H1 (cell line): ENCODE data around the gene SELPLG. TPM values are rescaled to one million over a fixed set of nuclear protein-coding genes. Genes with fewer than 3 reads are reported as not detected.

Experiments
- CTCF ChIA-PET: fragments of 300-600 bp; sonication (Branson Sonifier 250); formaldehyde crosslinking; loops from one replicate; lab custom pipeline; 2021; ENCODE audit not compliant: partially characterized antibody; lab: Charles Lee
- POLR2A ChIA-PET: fragments of 300-600 bp; sonication (Branson Sonifier 250); formaldehyde crosslinking; loops from one replicate; lab custom pipeline; 2021; ENCODE audit warnings: inconsistent platforms; ENCODE audit not compliant: partially characterized antibody; lab: Charles Lee
- DNase-seq, 2 experiments: peaks; one replicate each; pipeline versions ENCODE4 v3.0.0 to v3.0.0-alpha.2; 2010 to 2022; ENCODE audit warnings: low spot score in 2 of 2, low read depth in 1 of 2, mixed read lengths in 1 of 2
- FAIRE-seq: peaks from 2 replicates; lab custom pipeline; 2011; peaks lifted over from hg19 to GRCh38; lab: Jason Lieb, UNC
- H2AFZ ChIP-seq: 2 replicates; pipeline ENCODE4 v1.8.1; 2012; ENCODE audit warnings: low read length, inconsistent platforms
- H2AK5ac ChIP-seq: 2 replicates; pipeline ENCODE4 v1.6.1; 2013; ENCODE audit warnings: low read depth, low read length
- H2BK120ac ChIP-seq: replicated peaks from 2 replicates; pipeline ENCODE3; 2013; ENCODE audit warnings: low read depth, low read length, inconsistent platforms
- H2BK12ac ChIP-seq: 2 replicates; pipeline ENCODE4 v1.6.1; 2013; ENCODE audit warnings: low read depth, low read length
- H2BK15ac ChIP-seq: 2 replicates; pipeline ENCODE4 v1.6.1; 2013; ENCODE audit warnings: low read length
- H2BK20ac ChIP-seq: 2 replicates; pipeline ENCODE4 v1.6.1; 2013; ENCODE audit warnings: low read length
- H2BK5ac ChIP-seq: 2 replicates; pipeline ENCODE4 v1.6.1; 2013; ENCODE audit warnings: low read depth, low read length
- H3K14ac ChIP-seq: 2 replicates; pipeline ENCODE4 v1.6.1; 2013; ENCODE audit warnings: inconsistent platforms; ENCODE audit not compliant: insufficient read length
- H3K18ac ChIP-seq: 2 replicates; pipeline ENCODE4 v1.6.1; 2013; ENCODE audit warnings: low read length; ENCODE audit errors: extremely low read depth
- H3K23ac ChIP-seq: 2 replicates; pipeline ENCODE4 v1.6.1; 2013; ENCODE audit warnings: inconsistent platforms; ENCODE audit not compliant: insufficient read length
- H3K23me2 ChIP-seq: 2 replicates; pipeline ENCODE4 v1.6.1; 2013; ENCODE audit warnings: low read depth, low read length
- H3K27ac ChIP-seq: 2 replicates; pipeline ENCODE4 v1.6.1; 2011; ENCODE audit warnings: low read depth, low read length, inconsistent platforms
- H3K27me3 ChIP-seq, 4 experiments: replicated peaks in 1 of 4; 1 replicate in 1 of 4; 2 replicates in 3 of 4; pipeline versions ENCODE4 v1.6.1 to v1.8.1; 2011 to 2013; ENCODE audit warnings: low read length in 3 of 4, mild to moderate bottlenecking in 3 of 4, inconsistent platforms in 2 of 4, mixed read lengths in 2 of 4, moderate library complexity in 1 of 4; ENCODE audit not compliant: control insufficient read depth in 3 of 4, insufficient read depth in 3 of 4; ENCODE audit errors: extremely low read depth in 1 of 4
- H3K36me3 ChIP-seq, 4 experiments: 2 replicates each; pipeline versions ENCODE4 v1.6.1 to v1.8.1; 2011 to 2013; ENCODE audit warnings: mild to moderate bottlenecking in 4 of 4, low read length in 3 of 4, moderate library complexity in 2 of 4, control low read depth in 1 of 4, inconsistent platforms in 1 of 4; ENCODE audit not compliant: insufficient read depth in 4 of 4, control insufficient read depth in 2 of 4
- H3K4ac ChIP-seq: replicated peaks from 2 replicates; pipeline ENCODE3; 2013; ENCODE audit warnings: low read length, low read depth, mixed read lengths, inconsistent platforms; ENCODE audit not compliant: insufficient read length
- H3K4me1 ChIP-seq, 4 experiments: replicated peaks in 1 of 4; 1 replicate in 1 of 4; 2 replicates in 3 of 4; pipeline versions ENCODE4 v1.6.1 to v1.8.1; 2011 to 2013; ENCODE audit warnings: low read length in 3 of 4, inconsistent platforms in 2 of 4, mixed read lengths in 1 of 4; ENCODE audit not compliant: insufficient read depth in 4 of 4, control insufficient read depth in 3 of 4
- H3K4me2 ChIP-seq, 2 experiments: 2 replicates each; pipeline versions ENCODE4 v1.6.1 to v1.8.1; 2011 to 2013; ENCODE audit warnings: low read depth in 2 of 2, low read length in 2 of 2, control low read depth in 1 of 2, inconsistent platforms in 1 of 2, mild to moderate bottlenecking in 1 of 2; ENCODE audit not compliant: insufficient read depth in 1 of 2
- H3K4me3 ChIP-seq, 4 experiments: fragments of 200-600, 300-600 bp in 1 of 4; sonication (generic), shearing (Covaris generic), sonication (Bioruptor Twin) in 1 of 4; 2 replicates each; pipeline versions ENCODE4 v1.5.1 to v1.8.1; 2011 to 2016; ENCODE audit warnings: low read length in 4 of 4, low read depth in 3 of 4, control low read depth in 2 of 4, inconsistent platforms in 2 of 4, mild to moderate bottlenecking in 2 of 4, mixed read lengths in 1 of 4, moderate library complexity in 1 of 4; ENCODE audit not compliant: insufficient read depth in 2 of 4; ENCODE audit errors: extremely low read depth in 1 of 4
- H3K56ac ChIP-seq: replicated peaks from 2 replicates; pipeline ENCODE3; 2013; ENCODE audit warnings: low read depth, mild to moderate bottlenecking, mixed read lengths, low read length, inconsistent platforms; ENCODE audit not compliant: insufficient read length
- H3K79me1 ChIP-seq: 2 replicates; pipeline ENCODE4 v1.6.1; 2013; ENCODE audit warnings: low read depth, low read length, control low read depth
- H3K79me2 ChIP-seq, 2 experiments: 2 replicates each; pipeline versions ENCODE4 v1.6.1 to v1.8.1; 2012 to 2013; ENCODE audit warnings: low read length in 2 of 2, mild to moderate bottlenecking in 2 of 2, inconsistent platforms in 1 of 2; ENCODE audit not compliant: insufficient read depth in 2 of 2, control insufficient read depth in 1 of 2
- H3K9ac ChIP-seq, 4 experiments: replicated peaks in 1 of 4; 1 replicate in 1 of 4; 2 replicates in 3 of 4; pipeline versions ENCODE4 v1.6.1 to v1.8.1; 2011 to 2013; ENCODE audit warnings: low read depth in 3 of 4, low read length in 3 of 4, control low read depth in 2 of 4, mild to moderate bottlenecking in 2 of 4, moderate library complexity in 2 of 4, inconsistent platforms in 1 of 4; ENCODE audit errors: extremely low read depth in 1 of 4
- H3K9me3 ChIP-seq, 2 experiments: 2 replicates each; pipeline versions ENCODE4 v1.6.1 to v1.8.1; 2012 to 2013; ENCODE audit warnings: mild to moderate bottlenecking in 2 of 2, moderate library complexity in 2 of 2, control low read depth in 1 of 2, inconsistent platforms in 1 of 2, low read depth in 1 of 2, low read length in 1 of 2, mixed read lengths in 1 of 2; ENCODE audit not compliant: insufficient read depth in 2 of 2
- H4K20me1 ChIP-seq, 2 experiments: replicated peaks in 1 of 2; 2 replicates each; pipeline versions ENCODE3 to v1.8.1; 2011 to 2013; ENCODE audit warnings: inconsistent platforms in 2 of 2, low read length in 2 of 2, mild to moderate bottlenecking in 1 of 2; ENCODE audit not compliant: insufficient read depth in 2 of 2, control insufficient read depth in 1 of 2
- H4K5ac ChIP-seq: 2 replicates; pipeline ENCODE4 v1.6.1; 2013; ENCODE audit warnings: low read length, low read depth, mixed read lengths, inconsistent platforms; ENCODE audit not compliant: insufficient read length
- H4K8ac ChIP-seq: 2 replicates; pipeline ENCODE4 v1.8.0; 2013; ENCODE audit warnings: mild to moderate bottlenecking, moderate library complexity, low read length, inconsistent platforms; ENCODE audit not compliant: insufficient read depth; ENCODE audit errors: extremely low read depth
- H4K91ac ChIP-seq: replicated peaks from 2 replicates; pipeline ENCODE3; 2013; ENCODE audit warnings: low read length, mixed read lengths, inconsistent platforms; ENCODE audit not compliant: insufficient read length
- CHD1 ChIP-seq: IDR thresholded peaks from 2 replicates; pipeline ENCODE4 v1.6.1; 2012; ENCODE audit warnings: low read depth, low read length, improper control_type of control experiment
- EP300 ChIP-seq, 2 experiments: IDR thresholded peaks; 1 replicate in 1 of 2; 2 replicates in 1 of 2; pipeline ENCODE4 v1.6.1; 2011 to 2012; ENCODE audit warnings: low read depth in 2 of 2, low read length in 2 of 2, mild to moderate bottlenecking in 2 of 2, borderline replicate concordance in 1 of 2, inconsistent platforms in 1 of 2, moderate library complexity in 1 of 2
- EZH2 ChIP-seq: fragments of 200-600 bp; sonication (generic); IDR thresholded peaks from 2 replicates; pipeline ENCODE4 v1.7.1; 2012; ENCODE audit warnings: low read depth, mild to moderate bottlenecking, moderate library complexity, low read length, inconsistent platforms; ENCODE audit not compliant: severe bottlenecking
- SP1 ChIP-seq: IDR thresholded peaks from 2 replicates; pipeline ENCODE4 v1.6.1; 2011; ENCODE audit warnings: low read depth, low read length
- TAF7 ChIP-seq: optimal IDR thresholded peaks from 2 replicates; pipeline ENCODE3; 2011; ENCODE audit warnings: low read depth, mild to moderate bottlenecking, inconsistent platforms, low read length, moderate library complexity, borderline replicate concordance
- WGBS, 2 experiments: shearing (Covaris generic) in 1 of 2; methylation state at CpG; one replicate each; pipeline versions ENCODE4 v1.1.6 to v1.1.7; 2013 to 2015; ENCODE audit warnings: low lambda C conversion rate in 2 of 2, mixed read lengths in 2 of 2, inconsistent platforms in 1 of 2, low coverage in 1 of 2, missing lambda C conversion rate in 1 of 2; ENCODE audit not compliant: insufficient replicate concordance in 2 of 2, insufficient coverage in 1 of 2, insufficient read length in 1 of 2; ENCODE audit errors: extremely low coverage in 1 of 2, missing lambda C conversion rate in 1 of 2; 5-methylcytosine and 5-hydroxymethylcytosine counted together
- polyA plus RNA-seq, 7 experiments: library from polyadenylated mRNA; depleted of rRNA in 3 of 7; stranded (reverse) in 5 of 7; unstranded in 2 of 7; fragments of >200 nt in 5 of 7; fragments of 200-250 nt in 2 of 7; gene quantifications; 1 replicate in 5 of 7; 2 replicates in 1 of 7; 4 replicates in 1 of 7; pipeline versions ENCODE4 v1.2.1 to v1.2.3, GENCODE V29; 2011 to 2013; ENCODE audit warnings: missing spikeins in 2 of 7, mixed read lengths in 2 of 7
- total RNA-seq: library from RNA; stranded (reverse); fragmentation: NEBNext Ultra II Directional; extraction: Animal tissue kit (Norgen Biotek cat#: 25700); gene quantifications from 2 replicates; pipeline ENCODE4 v1.2.1, GENCODE V29; 2021
- TF ChIP-seq, protein P1 (sequence below): IDR thresholded peaks from 2 replicates; pipeline ENCODE4 v1.6.1; 2011; ENCODE audit warnings: low read length, improper control_type of control experiment

Gene SELPLG
- total and polyA plus RNA-seq, 2 of the 8 experiments (the other 6 are each of a cell fraction or from before 2014, with no cell fraction given), result 0.18 TPM; not detected in 1

DNA sequence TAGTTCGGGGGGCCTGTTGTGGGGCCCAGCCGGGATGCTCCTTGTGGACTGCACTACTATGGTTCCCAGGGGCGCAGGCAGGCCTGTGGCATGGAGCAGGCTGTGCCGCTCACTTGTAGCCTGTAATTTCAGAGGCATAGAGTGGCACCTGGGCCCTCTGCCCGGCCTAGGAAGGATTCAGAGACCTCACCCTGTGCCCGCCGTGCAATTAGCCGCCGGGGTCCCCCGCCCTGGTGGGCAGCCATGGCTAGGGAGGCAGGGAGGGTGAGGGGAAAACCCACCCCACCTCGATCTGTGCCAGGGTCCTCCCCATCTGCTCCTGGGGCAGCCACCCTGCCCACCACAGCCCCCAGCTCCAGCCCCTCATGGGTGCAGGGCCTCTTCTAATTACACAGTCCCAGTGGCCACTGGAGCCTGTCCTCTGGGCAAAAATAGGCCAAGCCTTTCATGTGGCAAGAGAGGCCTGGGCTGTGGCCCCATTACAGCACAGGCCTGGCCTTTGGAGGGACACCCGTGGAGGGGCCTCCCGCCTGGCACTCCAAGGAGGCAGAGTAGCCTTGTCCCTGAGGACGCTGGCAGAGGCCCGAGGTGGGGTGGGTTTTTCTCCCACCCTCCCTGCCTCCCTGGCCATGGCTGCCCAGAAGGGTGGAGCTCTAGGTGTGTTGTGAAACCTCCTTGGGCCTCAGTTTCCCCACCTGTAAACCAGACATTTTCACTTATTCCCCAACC lies 30.6 kb downstream of the SELPLG start:
- Histone ChIP-seq H3K27ac (no peak overlapping the region), H2BK120ac (no peak overlapping the region), H3K79me1 (no peaks in the 10 kb centered on the region), H3K79me2 (no peaks in the 10 kb centered on the region), H4K8ac (no peak overlapping the region), H3K27me3 (no peaks in the 10 kb centered on the region), H2BK20ac (no peak overlapping the region), H3K4me2 (no peak overlapping the region), H3K56ac (no peak overlapping the region), H4K20me1 (no peaks in the 10 kb centered on the region), H3K23ac (no peak overlapping the region), H4K5ac (no peak overlapping the region), H4K91ac (no peak overlapping the region), H3K4me1 (peaks cover 0 to 4% (median 0%) of the 10 kb centered on the region in 4 experiments; a peak in 2 of 7 replicates), H2BK5ac (no peak overlapping the region), H2BK15ac (peak overlapping the region; percentile 40; the same call in 1 of the 2 replicates), H3K9ac (no peak overlapping the region), H3K36me3 (no peaks in the 10 kb centered on the region), H2BK12ac (peak overlapping the region; percentile 68; the same call in 1 of the 2 replicates), H3K18ac (no peak overlapping the region), H3K9me3 (no peaks in the 10 kb centered on the region), H3K23me2 (peaks cover 9% of the 10 kb centered on the region; the same call in 1 of the 2 replicates), H3K4me3 (no peak overlapping the region), H3K4ac (no peak overlapping the region), H2AK5ac (no peak overlapping the region), H3K14ac (no peak overlapping the region), H2AFZ (no peak overlapping the region)
- POLR2A ChIA-PET, result interaction anchor here (1.0 to 1.3 kb wide), 2 partner anchors 9 to 15 kb away, joined by 3 read pairs; no protein-coding TSS in a partner anchor
- TF ChIP-seq EZH2, result no peak
- no peak for TF ChIP-seq CHD1
- TF ChIP-seq SP1, result no peak
- TF ChIP-seq TAF7, result no peak
- TF ChIP-seq, protein P1, sequence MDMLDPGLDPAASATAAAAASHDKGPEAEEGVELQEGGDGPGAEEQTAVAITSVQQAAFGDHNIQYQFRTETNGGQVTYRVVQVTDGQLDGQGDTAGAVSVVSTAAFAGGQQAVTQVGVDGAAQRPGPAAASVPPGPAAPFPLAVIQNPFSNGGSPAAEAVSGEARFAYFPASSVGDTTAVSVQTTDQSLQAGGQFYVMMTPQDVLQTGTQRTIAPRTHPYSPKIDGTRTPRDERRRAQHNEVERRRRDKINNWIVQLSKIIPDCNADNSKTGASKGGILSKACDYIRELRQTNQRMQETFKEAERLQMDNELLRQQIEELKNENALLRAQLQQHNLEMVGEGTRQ, result no peak
- no peak for TF ChIP-seq EP300 (IDR thresholded peaks at IDR 0.05; ENCODE audit: borderline replicate concordance in 1 of 2, low read depth in 2 of 2, low read length in 2 of 2)
- DNase-seq (no peak), FAIRE-seq (no peak)
- CTCF ChIA-PET, result interaction anchor here (1.7 to 22.5 kb wide), 3 partner anchors 10 to 37 kb away, joined by 10 to 523 read pairs (median 63); partner anchors contain the start of genes ISCU and SART3
- WGBS, 2 experiments, result 90% methylated on average over 10 of the region's 15 CpGs; no CpG with 5 or more reads in 1 of the 2 experiments
